Kidney (tissue), 14 donors: ENCODE data around the gene NRM. TPM values are rescaled to one million over a fixed set of nuclear protein-coding genes. Genes with fewer than 3 reads are reported as not detected.

ENCODE experiments used
- DNase-seq, 5 donors: peaks; one replicate each; pipeline ENCODE4 v3.0.0-alpha.2; 2013 to 2020
- FAIRE-seq: peaks from 2 replicates; lab custom pipeline; 2012; peaks lifted over from hg19 to GRCh38; lab: Jason Lieb, UNC
- H3K27ac ChIP-seq, 2 donors: one replicate each; pipeline ENCODE4 v1.7.0; 2013; ENCODE audit warnings: low read depth in 2 of 2, low read length in 2 of 2, inconsistent platforms in 1 of 2
- H3K27me3 ChIP-seq: one replicate; pipeline ENCODE4 v1.7.1; 2013; ENCODE audit warnings: low read length, inconsistent platforms; ENCODE audit not compliant: control insufficient read depth, insufficient read depth
- H3K36me3 ChIP-seq, 3 donors: one replicate each; pipeline versions ENCODE4 v1.7.0 to v1.7.1; 2013; ENCODE audit warnings: low read length in 3 of 3, control low read depth in 1 of 3, inconsistent platforms in 1 of 3; ENCODE audit not compliant: insufficient read depth in 3 of 3, control insufficient read depth in 2 of 3
- H3K4me1 ChIP-seq, 3 donors: one replicate each; pipeline versions ENCODE4 v1.7.0 to v1.7.1; 2013; ENCODE audit warnings: low read length in 3 of 3, inconsistent platforms in 1 of 3, low read depth in 1 of 3; ENCODE audit not compliant: control insufficient read depth in 2 of 3, insufficient read depth in 2 of 3
- H3K4me3 ChIP-seq, 3 donors: one replicate each; pipeline versions ENCODE4 v1.7.0 to v1.8.1; 2013; ENCODE audit warnings: low read length in 3 of 3, control low read depth in 1 of 3, inconsistent platforms in 1 of 3
- H3K9ac ChIP-seq, 3 donors: one replicate each; pipeline versions ENCODE4 v1.7.0 to v1.7.1; 2013; ENCODE audit warnings: low read length in 3 of 3, control low read depth in 1 of 3, inconsistent platforms in 1 of 3
- H3K9me3 ChIP-seq, 3 donors: one replicate each; pipeline versions ENCODE4 v1.7.0 to v1.7.1; 2013; ENCODE audit warnings: low read length in 3 of 3, control low read depth in 1 of 3, inconsistent platforms in 1 of 3; ENCODE audit not compliant: control insufficient read depth in 2 of 3, insufficient read depth in 1 of 3
- CTCF ChIP-seq: IDR thresholded peaks from 3 replicates; pipeline ENCODE4 v1.5.1; 2012; ENCODE audit warnings: mild to moderate bottlenecking, moderate library complexity, borderline replicate concordance; ENCODE audit not compliant: insufficient read depth; ENCODE audit errors: extremely low read depth
- intact Hi-C: fragments of 100-400 bp; cut with DNase I; formaldehyde crosslinking; loops from one replicate; pipeline ENCODE4 v1.11.1; 2022
- polyA plus RNA-seq: library from polyadenylated mRNA; stranded (reverse); fragments of 350-450 nt; fragmentation: Illumina TruSeq; extraction: RNeasy Lipid Tissue Mini Kit (QIAGEN cat#74804); gene quantifications from one replicate; pipeline ENCODE4 v1.2.3, GENCODE V29; 2014; ENCODE audit warnings: low read depth, low replicate concordance; ENCODE audit not compliant: insufficient read depth
- total RNA-seq: library from RNA; stranded (reverse); fragmentation: NEBNext Ultra II Directional; extraction: Animal tissue kit (Norgen Biotek cat#: 25700); gene quantifications from one replicate; pipeline ENCODE4 v1.2.1, GENCODE V29; 2021
- donor health status: control.
- donor health status: control.
- donor health status: control.
- donor health status: control.
- donor health status: control.
- donor health status: DM: yes; HTN: yes; CAD: no.
- donor health status: Normal renal cell carcinoma (clear cell type).

NRM gene
- total and polyA plus RNA-seq, 2 donors from 2014 or later, result 14.2 TPM

- intact Hi-C loops, result no loop called here
- Histone ChIP-seq H3K4me3 (peak overlapping the region; percentile 78 to 96 (median 87)), H3K27ac (peak overlapping the region; percentile 92 to 94), H3K36me3 (peaks cover 3 to 24% (median 5%) of the 10 kb centered on the region in 3 donors), H3K27me3 (no peaks in the 10 kb centered on the region), H3K9me3 (no peaks in the 10 kb centered on the region), H3K4me1 (peaks cover 0 to 12% (median 0%) of the 10 kb centered on the region in 3 donors), H3K9ac (peak overlapping the region; percentile 58 to 85 (median 68))
- no peak for TF ChIP-seq CTCF
- FAIRE-seq, result no peak
- DNase-seq, result peak; percentile 75 to 92 (median 91)
Observed at GRCh38 chr6:30647242-30648116, 43.3 kb downstream of the NRM start.

DNA sequence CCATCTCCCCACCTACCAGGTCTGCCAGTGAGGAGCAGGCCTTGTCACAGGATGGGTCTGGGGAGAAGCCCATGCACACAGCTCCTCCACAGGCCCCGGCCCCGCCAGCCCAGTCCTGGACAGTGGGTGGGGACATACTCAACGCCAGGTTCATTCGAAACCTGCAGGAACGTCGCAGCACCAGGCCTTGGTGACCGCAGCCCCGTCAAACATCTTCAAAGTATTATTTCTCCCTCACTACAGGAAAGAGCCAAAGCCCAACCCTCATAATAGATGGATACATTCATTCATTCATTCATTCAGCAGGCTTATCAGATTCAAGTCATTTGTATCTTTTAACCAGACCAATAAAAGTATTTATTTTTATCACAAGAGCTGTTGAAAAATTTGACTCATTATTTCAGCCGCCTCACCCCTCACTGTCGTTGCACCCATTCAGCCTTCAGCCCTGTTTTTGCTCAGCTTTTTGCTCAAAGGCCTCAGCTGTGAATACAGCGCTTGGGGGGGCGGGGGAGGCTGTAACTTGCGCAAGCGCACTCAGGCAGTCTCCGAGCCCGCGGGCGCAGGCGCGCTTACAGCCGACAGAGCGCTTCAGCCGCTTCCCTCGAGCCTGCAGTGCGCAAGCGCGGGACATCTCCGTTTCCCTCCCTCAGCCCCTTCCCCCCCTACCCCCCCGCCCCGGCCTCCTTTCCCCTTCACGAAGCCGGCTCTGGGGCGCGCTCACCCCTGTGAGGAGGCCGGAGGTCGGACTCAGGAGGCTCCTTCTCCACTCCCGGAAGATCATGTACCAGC, 44.1 kb downstream of the NRM start, which contains the start of gene C6orf136:
C6orf136 (plus strand) TSS at position 684 of the 792 bp plus-strand sequence; CDS start at position 783, 99 bp downstream.
- peaks cover 3 to 15% (median 3%) of the 10 kb centered on the region in 3 donors for H3K36me3 ChIP-seq
- peak within 1 kb of the TSS; percentile 78 to 96 (median 87) for H3K4me3 ChIP-seq
- intact Hi-C loops, result no loop called here
- no peak for TF ChIP-seq CTCF
- no peaks in the 10 kb centered on the region for H3K9me3 ChIP-seq
- no peaks in the 10 kb centered on the region for H3K27me3 ChIP-seq
- DNase-seq, result peak; percentile 94 to 97 (median 96)
- peak within 1 kb of the TSS; percentile 58 to 85 (median 68) for H3K9ac ChIP-seq
- H3K27ac ChIP-seq, result peak within 1 kb of the TSS; percentile 92 to 94
- no peak for FAIRE-seq
- peaks cover 0 to 12% (median 0%) of the 10 kb centered on the region in 3 donors for H3K4me1 ChIP-seq

- Histone ChIP-seq H3K27ac (no peak overlapping the region), H3K27me3 (no peaks in the 10 kb centered on the region), H3K4me1 (peaks cover 0 to 12% (median 0%) of the 10 kb centered on the region in 3 donors), H3K36me3 (peaks cover 3 to 10% (median 3%) of the 10 kb centered on the region in 3 donors), H3K9ac (peak overlapping the region in 2 of 3 donors; percentile 48 to 65), H3K9me3 (no peaks in the 10 kb centered on the region), H3K4me3 (peak overlapping the region in 1 of 3 donors; percentile 87)
- TF ChIP-seq CTCF, result no peak
- FAIRE-seq (no peak), DNase-seq (peak in 1 of 5 donors; percentile 22)
- intact Hi-C loops, result no loop called here
Observed at GRCh38 chr6:30645989-30646388, 44.8 kb downstream of the NRM start.
